ENCODE data around the gene MAPK7.

Gene MAPK7

DNA sequence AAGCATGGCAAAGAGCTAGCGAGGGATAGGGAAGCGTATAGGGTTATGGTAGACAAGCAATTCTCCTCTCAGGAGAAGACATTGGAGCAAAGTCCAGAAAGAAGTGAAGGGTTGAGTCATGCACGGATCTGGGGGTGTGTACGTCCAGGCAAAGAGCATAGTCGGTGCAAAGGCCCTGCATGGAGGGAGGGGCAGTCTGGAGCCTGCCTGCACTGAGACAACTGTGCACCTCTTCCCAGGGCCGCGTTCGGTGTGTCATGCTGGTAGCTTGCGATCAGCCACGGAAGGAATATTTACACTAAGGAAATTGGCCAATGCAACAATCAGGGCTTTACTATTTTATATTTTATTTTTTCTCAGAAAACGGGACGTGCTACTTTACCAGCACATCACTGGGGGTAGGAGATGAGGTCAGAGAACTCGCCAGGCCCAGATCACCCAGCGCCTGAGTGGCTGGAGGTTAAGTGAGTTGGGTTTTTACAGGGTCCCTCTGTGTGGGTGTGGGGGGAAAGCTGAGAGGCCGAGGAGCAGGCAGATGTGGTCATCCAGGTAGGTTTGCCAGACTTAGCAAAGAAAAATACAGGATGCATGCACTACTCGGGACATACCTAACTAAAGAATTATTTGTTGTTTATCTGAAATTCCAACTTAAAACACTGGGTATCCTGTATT lies 9.1 kb upstream of the MAPK7 start:
- TF ChIP-seq CTCF (IDR thresholded peaks at IDR 0.05; ENCODE audit: insufficient read depth, missing control alignments) = no peak
- DNase-seq (ENCODE audit: insufficient read length, low spot score) (no peak), FAIRE-seq (no peak)

- FAIRE-seq = no peak
- DNase-seq (ENCODE audit: insufficient read length, low spot score) = no peak
- TF ChIP-seq CTCF (IDR thresholded peaks at IDR 0.05; ENCODE audit: insufficient read depth, missing control alignments) = no peak
These were observed 8.3 kb upstream of the MAPK7 start for GRCh38 chr17:19369846-19370492.

GRCh38 chr17:19370493-19370960 lies 7.8 kb upstream of the MAPK7 start:
- FAIRE-seq = no peak
- no peak for TF ChIP-seq CTCF (IDR thresholded peaks at IDR 0.05; ENCODE audit: insufficient read depth, missing control alignments)
- DNase-seq (ENCODE audit: insufficient read length, low spot score) = no peak

DNA sequence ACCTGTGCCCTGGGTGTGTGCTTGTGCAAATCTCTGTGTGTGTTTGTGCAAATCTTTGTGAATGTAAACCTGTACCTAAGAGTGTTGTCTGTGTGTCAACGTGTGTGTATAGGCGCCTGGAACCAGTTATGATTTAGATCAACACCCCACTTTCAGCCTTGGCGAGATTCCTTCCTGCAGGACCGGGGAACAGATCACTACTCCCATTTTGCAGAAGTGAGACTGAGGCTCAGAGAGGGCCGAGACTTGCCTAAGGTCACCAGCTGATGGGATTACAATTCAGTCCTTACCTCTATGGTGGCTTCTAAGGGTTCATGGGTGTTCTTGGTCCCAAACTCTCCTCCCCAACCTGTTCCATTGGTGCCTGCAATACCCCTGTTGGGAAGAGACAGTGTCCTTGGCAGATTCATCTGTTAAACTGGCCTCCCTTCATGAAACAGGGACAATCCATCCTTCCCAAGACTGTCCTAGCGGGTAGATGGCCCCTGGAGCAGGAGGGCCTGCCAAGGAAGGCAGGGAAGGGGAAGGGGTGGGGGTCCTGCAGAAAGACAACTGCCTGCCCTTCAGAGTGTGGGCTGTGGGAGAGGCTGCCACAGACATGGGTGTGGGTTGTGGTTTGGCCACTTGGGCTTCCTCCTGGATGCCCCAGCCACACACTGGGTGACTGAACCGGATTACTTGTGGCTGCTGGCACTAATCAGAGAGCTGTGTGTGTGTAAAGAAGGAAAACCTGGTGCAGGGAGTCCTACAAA lies 6.9 kb upstream of the MAPK7 start:
- DNase-seq (ENCODE audit: insufficient read length, low spot score) (no peak), FAIRE-seq (no peak)
- TF ChIP-seq CTCF (IDR thresholded peaks at IDR 0.05; ENCODE audit: insufficient read depth, missing control alignments) = no peak

- FAIRE-seq = no peak
- no peak for DNase-seq (ENCODE audit: insufficient read length, low spot score)
- TF ChIP-seq CTCF (IDR thresholded peaks at IDR 0.05; ENCODE audit: insufficient read depth, missing control alignments) = no peak
These were observed 6.3 kb upstream of the MAPK7 start for GRCh38 chr17:19372011-19372370.

GRCh38 chr17:19372439-19372838 lies 5.9 kb upstream of the MAPK7 start:
- no peak for TF ChIP-seq CTCF (IDR thresholded peaks at IDR 0.05; ENCODE audit: insufficient read depth, missing control alignments)
- no peak for DNase-seq (ENCODE audit: insufficient read length, low spot score)
- FAIRE-seq = no peak
